Measurements from ENCODE around the gene MEMO1.

DNA sequence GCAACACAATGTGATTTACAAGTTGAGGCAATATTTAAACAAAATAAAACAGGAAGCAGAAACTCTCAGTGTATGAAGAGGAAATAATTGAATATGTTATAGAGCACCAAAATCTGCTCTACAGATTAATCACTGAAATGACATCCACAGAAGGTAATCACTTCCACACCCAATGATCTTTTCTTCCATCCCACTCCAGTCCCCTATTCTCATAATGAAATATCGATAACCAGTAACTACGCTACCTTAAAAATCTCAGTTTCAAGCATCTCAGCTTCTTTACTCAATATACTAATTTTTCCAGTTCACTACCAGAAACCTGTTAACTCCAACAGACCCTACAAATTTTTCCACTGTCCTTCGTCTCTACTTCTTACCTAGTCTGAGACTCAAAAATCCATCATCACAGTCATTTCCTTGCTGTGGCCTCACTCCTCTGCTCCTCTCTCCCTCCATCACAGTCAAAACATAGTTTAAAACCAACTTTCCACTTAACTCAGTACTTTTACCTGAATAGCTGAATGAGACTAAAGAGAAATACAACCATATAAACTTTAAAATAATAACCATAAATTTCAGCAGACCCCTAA, 67.1 kb downstream of the MEMO1 start:
- TF ChIP-seq, protein P1, sequence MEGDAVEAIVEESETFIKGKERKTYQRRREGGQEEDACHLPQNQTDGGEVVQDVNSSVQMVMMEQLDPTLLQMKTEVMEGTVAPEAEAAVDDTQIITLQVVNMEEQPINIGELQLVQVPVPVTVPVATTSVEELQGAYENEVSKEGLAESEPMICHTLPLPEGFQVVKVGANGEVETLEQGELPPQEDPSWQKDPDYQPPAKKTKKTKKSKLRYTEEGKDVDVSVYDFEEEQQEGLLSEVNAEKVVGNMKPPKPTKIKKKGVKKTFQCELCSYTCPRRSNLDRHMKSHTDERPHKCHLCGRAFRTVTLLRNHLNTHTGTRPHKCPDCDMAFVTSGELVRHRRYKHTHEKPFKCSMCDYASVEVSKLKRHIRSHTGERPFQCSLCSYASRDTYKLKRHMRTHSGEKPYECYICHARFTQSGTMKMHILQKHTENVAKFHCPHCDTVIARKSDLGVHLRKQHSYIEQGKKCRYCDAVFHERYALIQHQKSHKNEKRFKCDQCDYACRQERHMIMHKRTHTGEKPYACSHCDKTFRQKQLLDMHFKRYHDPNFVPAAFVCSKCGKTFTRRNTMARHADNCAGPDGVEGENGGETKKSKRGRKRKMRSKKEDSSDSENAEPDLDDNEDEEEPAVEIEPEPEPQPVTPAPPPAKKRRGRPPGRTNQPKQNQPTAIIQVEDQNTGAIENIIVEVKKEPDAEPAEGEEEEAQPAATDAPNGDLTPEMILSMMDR (IDR thresholded peaks at IDR 0.05; ENCODE audit: low read depth, low read length, poor library complexity, severe bottlenecking), result no peak
- no peak for TF ChIP-seq EZH2phosphoT487 (IDR thresholded peaks at IDR 0.05; ENCODE audit: borderline replicate concordance, low read length)
